Transverse colon (tissue), 4 donors: ENCODE data around the gene ERH. TPM values are rescaled to one million over a fixed set of nuclear protein-coding genes. Genes with fewer than 3 reads are reported as not detected.

Source experiments
- DNase-seq: peaks from one replicate; pipeline ENCODE4 v3.0.0-alpha.2; 2019
- H3K27ac ChIP-seq, 4 donors: fragments of 200-600 bp; sonication (generic); 2 replicates each; pipeline ENCODE4 v1.5.1; 2016 to 2018; ENCODE audit warnings: inconsistent platforms in 4 of 4
- H3K27me3 ChIP-seq: fragments of 200-600 bp; sonication (generic); 2 replicates; pipeline ENCODE4 v1.5.1; 2017; ENCODE audit warnings: inconsistent platforms
- H3K36me3 ChIP-seq, 4 donors: fragments of 200-600 bp; sonication (generic); 2 replicates each; pipeline ENCODE4 v1.5.1; 2017 to 2019; ENCODE audit warnings: inconsistent platforms in 4 of 4
- H3K4me1 ChIP-seq, 4 donors: fragments of 200-600 bp; sonication (generic); 2 replicates each; pipeline ENCODE4 v1.5.1; 2017 to 2020; ENCODE audit warnings: inconsistent platforms in 4 of 4
- H3K4me3 ChIP-seq, 4 donors: fragments of 200-600 bp; sonication (generic); 1 replicate in 1 of 4; 2 replicates in 3 of 4; pipeline versions ENCODE4 v1.5.1 to v1.6.1; 2017 to 2019; ENCODE audit warnings: inconsistent platforms in 4 of 4
- H3K9me3 ChIP-seq, 2 donors: fragments of 200-600 bp; sonication (generic); 2 replicates each; pipeline ENCODE4 v1.5.1; 2017 to 2019; ENCODE audit warnings: inconsistent platforms in 2 of 2
- EP300 ChIP-seq: sonication (generic); formaldehyde crosslinking; IDR thresholded peaks from one replicate; pipeline ENCODE4 v1.6.1; 2017; ENCODE audit warnings: antibody characterized with exemption, low read depth
- POLR2A ChIP-seq: fragments of 450-650 bp; IDR thresholded peaks from one replicate; pipeline ENCODE4 v1.6.1; 2016; ENCODE audit warnings: antibody characterized with exemption, mild to moderate bottlenecking, moderate library complexity
- POLR2AphosphoS5 ChIP-seq, 3 donors: sonication (generic); formaldehyde crosslinking; IDR thresholded peaks; one replicate each; pipeline ENCODE4 v1.6.1; 2016; ENCODE audit warnings: antibody characterized with exemption in 3 of 3
- WGBS, 2 donors: methylation state at CpG; one replicate each; pipeline ENCODE4 v1.1.5; 2018; ENCODE audit warnings: low coverage in 1 of 2; 5-methylcytosine and 5-hydroxymethylcytosine counted together
- in situ Hi-C, 4 donors: fragments of 200-750 bp; cut with MboI; loops; one replicate each; pipeline versions ENCODE4 v1.15.0 to v1.15.1; 2017; ENCODE audit warnings: low sequenced_read_pairs in 3 of 4, low pct_ligation_motif_present in 1 of 4, low pct_unique_long_range_greater_than_20kb in 1 of 4
- intact Hi-C: fragments of 100-400 bp; cut with DNase I; formaldehyde crosslinking; loops from one replicate; pipeline ENCODE4 v1.15.1; 2023; ENCODE audit warnings: low total_unique reads
- total RNA-seq, 4 donors: library from RNA; depleted of rRNA; stranded (reverse); fragments of >200 nt; gene quantifications; one replicate each; pipeline ENCODE4 v1.1.0, GENCODE V29; 2016
- TF ChIP-seq, protein P1 (sequence below), 5 experiments: fragments of 200-600 bp in 3 of 5; fragments of 450-650 bp in 2 of 5; sonication (generic) in 3 of 5; IDR thresholded peaks; 1 replicate in 2 of 5; 2 replicates in 3 of 5; pipeline ENCODE4 v1.5.1; 2016 to 2017; ENCODE audit warnings: antibody characterized with exemption in 5 of 5, inconsistent platforms in 3 of 5, mild to moderate bottlenecking in 2 of 5, moderate library complexity in 1 of 5

The ERH gene
- total RNA-seq, 4 donors from 2014 or later: 11.6 to 52.7 (median 30.4) TPM

DNA sequence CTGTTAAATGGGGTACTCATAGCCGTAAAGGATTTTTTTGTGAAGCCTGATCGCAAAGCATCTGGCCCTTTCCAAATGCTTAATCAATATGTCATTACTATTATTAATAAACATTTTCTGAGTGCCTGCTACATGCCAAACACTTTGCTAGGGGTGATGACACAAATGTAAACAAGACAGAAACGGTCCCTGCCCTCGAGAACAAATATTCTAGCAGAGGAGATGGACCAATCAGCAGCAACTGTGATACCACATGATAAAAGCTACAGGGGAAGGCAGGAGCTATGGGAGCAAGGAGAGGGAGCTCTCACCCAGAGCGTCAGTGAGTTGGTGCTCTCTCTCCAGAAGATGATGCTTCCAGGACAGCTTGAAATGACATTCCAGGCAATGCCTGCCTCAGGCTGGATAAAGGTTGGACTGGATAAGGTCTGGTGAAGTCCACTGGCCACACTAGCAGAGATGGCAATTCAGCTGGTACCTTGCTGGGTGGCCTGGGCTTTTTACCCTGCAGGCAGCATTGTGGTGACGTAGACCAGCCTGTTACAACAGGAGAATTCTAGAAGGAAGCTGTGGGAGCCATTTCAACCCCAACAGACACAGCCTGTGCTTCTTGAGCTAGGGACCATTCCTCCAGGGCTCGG lies 41.1 kb downstream of the ERH start:
- WGBS, 2 donors: 53 to 78% methylated on average over 5 to 7 of the region's 7 CpGs
- DNase-seq: no peak
- H3K27ac ChIP-seq: no peak overlapping the region
- no peaks in the 10 kb centered on the region for H3K36me3 ChIP-seq
- intact Hi-C loops: loop anchor here (5.0 kb wide), 1 partner anchor 125 kb away; no protein-coding TSS in a partner anchor
- peaks cover 0 to 11% (median 5%) of the 10 kb centered on the region in 4 donors for H3K4me1 ChIP-seq
- H3K4me3 ChIP-seq: no peak overlapping the region
- TF ChIP-seq, protein P1, sequence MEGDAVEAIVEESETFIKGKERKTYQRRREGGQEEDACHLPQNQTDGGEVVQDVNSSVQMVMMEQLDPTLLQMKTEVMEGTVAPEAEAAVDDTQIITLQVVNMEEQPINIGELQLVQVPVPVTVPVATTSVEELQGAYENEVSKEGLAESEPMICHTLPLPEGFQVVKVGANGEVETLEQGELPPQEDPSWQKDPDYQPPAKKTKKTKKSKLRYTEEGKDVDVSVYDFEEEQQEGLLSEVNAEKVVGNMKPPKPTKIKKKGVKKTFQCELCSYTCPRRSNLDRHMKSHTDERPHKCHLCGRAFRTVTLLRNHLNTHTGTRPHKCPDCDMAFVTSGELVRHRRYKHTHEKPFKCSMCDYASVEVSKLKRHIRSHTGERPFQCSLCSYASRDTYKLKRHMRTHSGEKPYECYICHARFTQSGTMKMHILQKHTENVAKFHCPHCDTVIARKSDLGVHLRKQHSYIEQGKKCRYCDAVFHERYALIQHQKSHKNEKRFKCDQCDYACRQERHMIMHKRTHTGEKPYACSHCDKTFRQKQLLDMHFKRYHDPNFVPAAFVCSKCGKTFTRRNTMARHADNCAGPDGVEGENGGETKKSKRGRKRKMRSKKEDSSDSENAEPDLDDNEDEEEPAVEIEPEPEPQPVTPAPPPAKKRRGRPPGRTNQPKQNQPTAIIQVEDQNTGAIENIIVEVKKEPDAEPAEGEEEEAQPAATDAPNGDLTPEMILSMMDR (IDR thresholded peaks at IDR 0.05): no peak
- TF ChIP-seq POLR2A: no peak
- in situ Hi-C loops: no loop called here
- no peaks in the 10 kb centered on the region for H3K27me3 ChIP-seq
- H3K9me3 ChIP-seq: no peaks in the 10 kb centered on the region

DNA sequence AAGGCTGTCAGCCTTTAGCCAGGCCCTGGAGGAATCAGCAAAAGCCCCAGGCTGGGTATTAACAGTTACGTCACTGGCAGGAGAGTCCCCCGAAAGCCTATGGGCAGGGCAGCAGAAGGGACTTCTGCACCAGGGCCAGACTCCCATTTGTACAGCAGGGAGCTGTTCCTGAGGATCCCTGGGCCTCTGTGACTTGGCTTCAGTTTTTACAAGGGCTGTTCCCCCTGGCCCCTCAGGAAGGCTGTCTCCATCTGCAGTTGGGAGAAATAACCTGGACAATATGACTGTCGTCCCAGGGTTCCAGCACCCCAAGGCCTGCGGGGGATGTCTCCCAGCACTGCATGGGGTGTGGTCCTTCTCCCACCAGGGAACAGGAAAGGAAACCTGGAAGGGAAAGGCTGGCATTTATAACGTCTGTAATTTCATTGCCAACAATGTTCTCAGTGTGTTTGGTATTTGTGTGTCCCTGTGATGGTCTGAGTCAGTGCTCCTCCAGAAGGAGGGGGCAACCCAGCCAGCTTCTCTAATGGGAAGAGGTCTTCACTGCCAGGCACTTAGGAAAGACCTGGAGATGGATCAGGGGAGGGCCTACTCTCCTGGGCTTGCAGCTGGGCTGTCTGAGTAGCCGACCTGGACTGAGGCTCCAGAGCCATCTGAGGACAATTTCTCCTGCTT lies 42.4 kb downstream of the ERH start:
- Histone ChIP-seq H3K27me3 (no peaks in the 10 kb centered on the region), H3K27ac (peak overlapping the region in 3 of 4 donors; percentile 21 to 49 (median 38)), H3K4me3 (no peak overlapping the region), H3K4me1 (peaks cover 0 to 11% (median 5%) of the 10 kb centered on the region in 4 donors), H3K36me3 (no peaks in the 10 kb centered on the region), H3K9me3 (no peaks in the 10 kb centered on the region)
- TF ChIP-seq POLR2AphosphoS5 (IDR thresholded peaks at IDR 0.05): no peak
- TF ChIP-seq, protein P1 (IDR thresholded peaks at IDR 0.05): no peak
- TF ChIP-seq POLR2A: no peak
- TF ChIP-seq EP300: no peak
- in situ Hi-C loops: no loop called here
- 61% methylated on average over 6 of the region's 6 CpGs; no CpG with 5 or more reads in 1 of the 2 donors for WGBS, 2 donors
- DNase-seq: no peak
- intact Hi-C loops: loop anchor here (5.0 kb wide), 1 partner anchor 123 kb away; no protein-coding TSS in a partner anchor

DNA sequence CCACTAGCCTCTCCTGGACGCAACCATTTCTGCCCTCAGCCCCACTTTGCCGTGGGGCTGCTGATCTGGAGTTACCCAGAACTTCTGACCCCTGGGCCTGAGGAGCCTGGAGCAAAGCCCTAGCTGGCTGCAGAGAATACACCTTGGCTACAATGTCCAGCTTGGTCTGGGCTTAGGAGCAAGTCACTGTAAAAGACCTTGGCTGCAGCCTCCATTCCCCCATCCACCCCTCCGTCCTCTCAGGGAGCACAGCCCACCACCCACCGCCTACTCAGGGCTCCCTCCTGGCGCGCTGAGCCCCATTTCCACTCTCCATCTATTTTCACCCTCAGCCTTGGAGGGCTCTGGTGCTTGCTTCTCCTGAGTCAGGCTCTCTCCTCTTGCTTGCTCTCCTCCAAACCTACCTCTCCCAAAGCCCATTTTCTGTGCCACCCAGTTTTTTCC lies 42.9 kb downstream of the ERH start:
- in situ Hi-C loops (no loop called here), intact Hi-C loops (loop anchor here (5.0 kb wide), 1 partner anchor 123 kb away; no protein-coding TSS in a partner anchor)
- Histone ChIP-seq H3K9me3 (no peaks in the 10 kb centered on the region), H3K4me1 (peaks cover 0 to 11% (median 5%) of the 10 kb centered on the region in 4 donors), H3K27ac (peak overlapping the region in 3 of 4 donors; percentile 21 to 49 (median 38)), H3K36me3 (no peaks in the 10 kb centered on the region), H3K4me3 (no peak overlapping the region), H3K27me3 (no peaks in the 10 kb centered on the region)
- DNase-seq: no peak
- WGBS, 2 donors: 89 to 100% methylated on average over 1 to 6 of the region's 6 CpGs
- TF ChIP-seq, protein P1 (IDR thresholded peaks at IDR 0.05): no peak
- TF ChIP-seq POLR2A: no peak
- TF ChIP-seq EP300: no peak
- TF ChIP-seq POLR2AphosphoS5 (IDR thresholded peaks at IDR 0.05): no peak

DNA sequence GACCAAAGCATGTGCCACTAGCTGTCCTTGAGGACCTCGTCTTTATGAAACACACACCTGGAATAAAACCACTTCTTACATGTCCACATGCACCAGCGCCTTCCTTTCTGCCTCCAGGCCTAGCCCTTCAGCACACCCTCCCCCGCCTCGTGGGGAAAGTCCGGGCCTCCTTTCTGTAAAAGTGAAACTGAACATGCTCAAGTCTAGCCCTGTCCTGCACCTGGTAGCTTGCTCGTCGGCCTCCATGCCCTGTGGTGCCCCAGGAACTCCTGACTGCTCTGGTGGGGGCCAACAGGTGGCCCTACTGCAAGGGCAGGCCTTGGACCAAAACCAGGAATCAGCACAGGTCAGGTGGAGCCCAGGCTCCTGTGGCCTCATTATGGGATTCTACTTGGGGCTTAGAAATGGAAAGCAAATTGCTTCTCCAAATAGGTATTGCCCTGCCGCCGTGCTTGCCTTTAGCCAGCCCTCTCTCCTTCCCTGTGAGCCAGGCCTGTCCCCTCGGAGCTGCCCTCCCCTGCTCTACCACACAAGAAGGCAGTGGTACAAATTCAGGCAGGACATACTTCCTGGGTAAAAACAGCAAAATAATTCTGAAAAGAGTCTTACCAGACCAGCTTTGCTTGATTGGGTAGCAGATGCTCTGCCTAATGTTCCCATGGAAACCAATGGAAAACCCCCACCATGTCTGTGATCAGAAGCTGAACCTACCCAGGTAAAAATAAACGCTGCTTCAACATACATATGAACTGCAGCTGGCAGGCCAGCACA lies 43.5 kb downstream of the ERH start:
- TF ChIP-seq EP300: no peak
- TF ChIP-seq, protein P1 (IDR thresholded peaks at IDR 0.05): no peak
- no peak for TF ChIP-seq POLR2AphosphoS5 (IDR thresholded peaks at IDR 0.05)
- TF ChIP-seq POLR2A: no peak
- in situ Hi-C loops: no loop called here
- intact Hi-C loops: loop anchor here (5.0 kb wide), 1 partner anchor 122 kb away; no protein-coding TSS in a partner anchor
- Histone ChIP-seq H3K27me3 (no peaks in the 10 kb centered on the region), H3K4me1 (peaks cover 0 to 11% (median 5%) of the 10 kb centered on the region in 4 donors), H3K27ac (peak overlapping the region in 2 of 4 donors; percentile 23 to 38), H3K9me3 (no peaks in the 10 kb centered on the region), H3K4me3 (no peak overlapping the region), H3K36me3 (no peaks in the 10 kb centered on the region)
- peak; percentile 75 for DNase-seq
- 56 to 71% methylated on average over 2 to 11 of the region's 11 CpGs for WGBS, 2 donors
